ENCODE results near the gene PXYLP1. TPM values are rescaled to one million over a fixed set of nuclear protein-coding genes. Genes with fewer than 3 reads are reported as not detected.

Gene PXYLP1
- total RNA-seq, 1 donor from 2014 or later, result 30.9 TPM

GRCh38 chr3:141240286-141240685 is 8.7 kb downstream of the PXYLP1 start:
- Mint-ChIP-seq H3K4me1 (peaks cover 22% of the 10 kb centered on the region), H3K4me3 (no peak overlapping the region), H3K27ac (ENCODE audit: unreplicated experiment) (peak overlapping the region; percentile 50), H3K9me3 (no peaks in the 10 kb centered on the region), H3K27me3 (ENCODE audit: low read depth) (no peaks in the 10 kb centered on the region), H3K36me3 (ENCODE audit: low read depth) (peaks cover 6% of the 10 kb centered on the region)
- no peak for TF ChIP-seq CTCF (conservative IDR thresholded peaks at IDR 0.05)
- DNase-seq (ENCODE audit: low read depth, low spot score), result no peak

GRCh38 chr3:141240687-141241615 is 9.3 kb downstream of the PXYLP1 start:
- Mint-ChIP-seq H3K4me1 (peaks cover 22% of the 10 kb centered on the region), H3K36me3 (ENCODE audit: low read depth) (peaks cover 6% of the 10 kb centered on the region), H3K27me3 (ENCODE audit: low read depth) (no peaks in the 10 kb centered on the region), H3K27ac (ENCODE audit: unreplicated experiment) (no peak overlapping the region), H3K4me3 (no peak overlapping the region), H3K9me3 (no peaks in the 10 kb centered on the region)
- no peak for DNase-seq (ENCODE audit: low read depth, low spot score)
- TF ChIP-seq CTCF (conservative IDR thresholded peaks at IDR 0.05), result no peak

DNA sequence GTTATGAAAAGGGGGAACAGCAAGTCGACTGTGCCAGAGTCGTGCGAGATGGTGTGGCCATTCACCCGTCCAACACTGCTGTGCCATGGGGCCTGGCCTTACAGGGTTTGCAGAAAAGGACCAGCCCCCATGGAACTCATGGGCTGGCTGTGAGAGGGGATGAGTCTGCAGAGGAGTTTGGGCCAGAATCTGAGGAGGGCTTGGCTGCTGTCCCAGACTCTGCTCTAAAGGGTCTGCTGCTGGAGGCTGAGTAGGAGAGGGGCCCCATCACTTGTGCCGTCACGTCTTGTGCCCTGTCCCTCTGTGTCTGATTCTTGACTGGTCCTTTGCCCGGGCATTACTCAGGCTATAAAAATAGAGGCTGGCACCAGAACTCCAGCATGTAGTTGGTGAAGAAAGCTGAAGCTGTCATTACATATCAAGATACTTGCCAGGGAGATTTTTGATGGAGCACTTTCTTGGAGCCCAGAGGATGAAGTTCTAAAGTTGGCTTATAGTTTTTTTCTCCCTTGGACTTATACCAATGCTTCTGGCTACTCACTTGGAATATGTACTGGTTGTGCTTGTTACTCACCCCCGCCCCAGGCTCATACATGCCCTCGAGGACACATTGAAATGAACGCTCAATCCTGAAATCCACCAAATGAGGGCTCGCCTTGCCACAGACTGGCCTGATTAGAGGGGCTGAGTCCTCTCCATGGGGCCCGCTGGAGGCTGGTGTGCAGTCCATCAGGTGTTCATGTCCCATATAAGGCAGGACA is 10.2 kb downstream of the PXYLP1 start:
- H3K4me1 Mint-ChIP-seq, result peaks cover 22% of the 10 kb centered on the region
- no peaks in the 10 kb centered on the region for H3K27me3 Mint-ChIP-seq (ENCODE audit: low read depth)
- no peak overlapping the region for H3K4me3 Mint-ChIP-seq
- no peak for DNase-seq (ENCODE audit: low read depth, low spot score)
- H3K36me3 Mint-ChIP-seq (ENCODE audit: low read depth), result peaks cover 6% of the 10 kb centered on the region
- H3K27ac Mint-ChIP-seq (ENCODE audit: unreplicated experiment), result no peak overlapping the region
- no peak for TF ChIP-seq CTCF (conservative IDR thresholded peaks at IDR 0.05)
- no peaks in the 10 kb centered on the region for H3K9me3 Mint-ChIP-seq

GRCh38 chr3:141242377-141243092 is 10.9 kb downstream of the PXYLP1 start:
- no peak for DNase-seq (ENCODE audit: low read depth, low spot score)
- no peak overlapping the region for H3K4me3 Mint-ChIP-seq
- H3K4me1 Mint-ChIP-seq, result peaks cover 20% of the 10 kb centered on the region
- no peak for TF ChIP-seq CTCF (conservative IDR thresholded peaks at IDR 0.05)
- H3K36me3 Mint-ChIP-seq (ENCODE audit: low read depth), result peaks cover 4% of the 10 kb centered on the region
- no peaks in the 10 kb centered on the region for H3K27me3 Mint-ChIP-seq (ENCODE audit: low read depth)
- no peaks in the 10 kb centered on the region for H3K9me3 Mint-ChIP-seq
- H3K27ac Mint-ChIP-seq (ENCODE audit: unreplicated experiment), result no peak overlapping the region

GRCh38 chr3:141243271-141243707 is 11.7 kb downstream of the PXYLP1 start:
- Mint-ChIP-seq H3K27ac (ENCODE audit: unreplicated experiment) (no peak overlapping the region), H3K4me3 (no peak overlapping the region), H3K36me3 (ENCODE audit: low read depth) (peaks cover 3% of the 10 kb centered on the region), H3K4me1 (peaks cover 18% of the 10 kb centered on the region), H3K9me3 (no peaks in the 10 kb centered on the region), H3K27me3 (ENCODE audit: low read depth) (no peaks in the 10 kb centered on the region)
- TF ChIP-seq CTCF (conservative IDR thresholded peaks at IDR 0.05), result no peak
- DNase-seq (ENCODE audit: low read depth, low spot score), result no peak

Data from neural crest cell (in vitro differentiated cells).